Common myeloid progenitor, CD34-positive (primary cell): ENCODE measurements around the gene GABARAP.

Experiments used
- CTCF ChIA-PET: fragments of 350-600 bp; sonication (Branson Sonifier 250); formaldehyde crosslinking; loops from one replicate; lab custom pipeline; 2021; ENCODE audit warnings: antibody characterized with exemption; lab: Charles Lee
- POLR2A ChIA-PET: fragments of 350-600 bp; sonication (Branson Sonifier 250); formaldehyde crosslinking; loops from one replicate; lab custom pipeline; 2021; ENCODE audit warnings: antibody characterized with exemption; lab: Charles Lee
- DNase-seq, 3 donors: peaks; one replicate each; pipeline versions ENCODE4 v3.0.0 to v3.0.0-alpha.2; 2013
- H3K27ac ChIP-seq, 2 experiments: 1 replicate in 1 of 2; 2 replicates in 1 of 2; pipeline ENCODE4 v1.7.0; 2013; ENCODE audit warnings: inconsistent platforms in 2 of 2, low read length in 2 of 2, mild to moderate bottlenecking in 2 of 2, low read depth in 1 of 2, moderate library complexity in 1 of 2; ENCODE audit not compliant: severe bottlenecking in 2 of 2, insufficient read depth in 1 of 2, poor library complexity in 1 of 2
- H3K27me3 ChIP-seq, 5 experiments: replicated peaks in 2 of 5; 1 replicate in 3 of 5; 2 replicates in 2 of 5; pipeline versions ENCODE4 v1.6.1 to v1.7.0; 2013; ENCODE audit warnings: low read length in 4 of 5, mild to moderate bottlenecking in 2 of 5, moderate library complexity in 2 of 5, inconsistent platforms in 1 of 5; ENCODE audit not compliant: insufficient read depth in 5 of 5, control insufficient read depth in 4 of 5
- H3K36me3 ChIP-seq, 4 experiments: 1 replicate in 2 of 4; 2 replicates in 2 of 4; pipeline versions ENCODE4 v1.6.1 to v1.7.0; 2013; ENCODE audit warnings: low read length in 3 of 4, control low read depth in 1 of 4, mild to moderate bottlenecking in 1 of 4; ENCODE audit not compliant: control insufficient read depth in 4 of 4, insufficient read depth in 4 of 4
- H3K4me1 ChIP-seq, 4 experiments: 1 replicate in 3 of 4; 2 replicates in 1 of 4; pipeline versions ENCODE4 v1.6.1 to v1.7.1; 2013; ENCODE audit warnings: low read length in 3 of 4, mild to moderate bottlenecking in 3 of 4, control low read depth in 1 of 4, inconsistent platforms in 1 of 4, moderate library complexity in 1 of 4; ENCODE audit not compliant: control insufficient read depth in 4 of 4, insufficient read depth in 4 of 4; ENCODE audit errors: control extremely low read depth in 1 of 4
- H3K4me3 ChIP-seq, 7 experiments: 1 replicate in 4 of 7; 2 replicates in 3 of 7; pipeline versions ENCODE4 v1.5.1 to v1.7.0; 2013; ENCODE audit warnings: mild to moderate bottlenecking in 7 of 7, low read length in 6 of 7, moderate library complexity in 6 of 7, inconsistent platforms in 2 of 7, low read depth in 2 of 7, control low read depth in 1 of 7; ENCODE audit not compliant: insufficient read depth in 4 of 7, control insufficient read depth in 1 of 7; ENCODE audit errors: extremely low read depth in 1 of 7
- H3K9me3 ChIP-seq, 5 experiments: 1 replicate in 4 of 5; 2 replicates in 1 of 5; pipeline versions ENCODE4 v1.6.1 to v1.7.1; 2013; ENCODE audit warnings: low read length in 4 of 5, mild to moderate bottlenecking in 2 of 5, inconsistent platforms in 1 of 5, low read depth in 1 of 5, moderate library complexity in 1 of 5; ENCODE audit not compliant: control insufficient read depth in 4 of 5, insufficient read depth in 2 of 5; ENCODE audit errors: control extremely low read depth in 1 of 5
- WGBS: methylation state at CpG from one replicate; pipeline ENCODE4 v1.1.5; 2013; ENCODE audit not compliant: insufficient coverage; 5-methylcytosine and 5-hydroxymethylcytosine counted together

Gene GABARAP

GRCh38 chr17:7211491-7212273 lies 30.6 kb downstream of the GABARAP start:
- no peak for DNase-seq
- Histone ChIP-seq H3K27ac (no peak overlapping the region), H3K27me3 (no peaks in the 10 kb centered on the region), H3K4me3 (no peak overlapping the region), H3K36me3 (peaks cover 0 to 5% (median 0%) of the 10 kb centered on the region in 4 experiments), H3K9me3 (no peaks in the 10 kb centered on the region), H3K4me1 (peaks cover 8 to 36% (median 29%) of the 10 kb centered on the region in 4 experiments)
- WGBS: 75% methylated on average over 8 of the region's 37 CpGs
- ChIA-PET POLR2A (no interaction called here), CTCF (interaction anchor here (0.7 kb wide), 1 partner anchor 9 kb away, joined by 3 read pairs; no protein-coding TSS in a partner anchor)

- Histone ChIP-seq H3K27me3 (no peaks in the 10 kb centered on the region), H3K27ac (no peak overlapping the region), H3K4me1 (peaks cover 2 to 26% (median 20%) of the 10 kb centered on the region in 4 experiments), H3K9me3 (no peaks in the 10 kb centered on the region), H3K4me3 (no peak overlapping the region), H3K36me3 (peaks cover 0 to 6% (median under 1%) of the 10 kb centered on the region in 4 experiments)
- ChIA-PET CTCF (interaction anchor here (1.5 kb wide), 1 partner anchor 163 kb away, joined by 3 read pairs; no protein-coding TSS in a partner anchor), POLR2A (no interaction called here)
- WGBS: 96% methylated on average over 8 of the region's 9 CpGs
- DNase-seq: no peak
These were observed 33.3 kb downstream of the GABARAP start for GRCh38 chr17:7208754-7209460.

GRCh38 chr17:7208027-7208571 lies 34.1 kb downstream of the GABARAP start:
- Histone ChIP-seq H3K4me1 (peaks cover 0 to 18% (median 13%) of the 10 kb centered on the region in 4 experiments), H3K9me3 (no peaks in the 10 kb centered on the region), H3K36me3 (peaks cover 0 to 14% (median 6%) of the 10 kb centered on the region in 4 experiments), H3K27ac (no peak overlapping the region), H3K4me3 (no peak overlapping the region), H3K27me3 (no peaks in the 10 kb centered on the region)
- WGBS: 91% methylated on average over 17 of the region's 21 CpGs
- ChIA-PET POLR2A (no interaction called here), CTCF (interaction anchor here (0.8 kb wide), 1 partner anchor 12 kb away, joined by 3 read pairs; the partner anchor contains the start of genes ACADVL and DLG4)
- DNase-seq: no peak

GRCh38 chr17:7207120-7208001 lies 34.9 kb downstream of the GABARAP start:
- 100% methylated on average over 11 of the region's 24 CpGs for WGBS
- CTCF ChIA-PET: interaction anchor here (0.8 to 1.1 kb wide), 3 partner anchors 12 to 285 kb away, joined by 3 read pairs; partner anchors contain the start of genes ACADVL and DLG4
- Histone ChIP-seq H3K27me3 (no peaks in the 10 kb centered on the region), H3K36me3 (peaks cover 6 to 22% (median 12%) of the 10 kb centered on the region in 4 experiments), H3K9me3 (no peaks in the 10 kb centered on the region), H3K4me1 (peaks cover 0 to 18% (median 13%) of the 10 kb centered on the region in 4 experiments), H3K4me3 (no peak overlapping the region), H3K27ac (no peak overlapping the region)
- POLR2A ChIA-PET: no interaction called here
- no peak for DNase-seq

GRCh38 chr17:7205561-7205960 lies 36.7 kb downstream of the GABARAP start:
- H3K4me3 ChIP-seq: peak overlapping the region in 3 of 7 experiments; percentile 58 to 78 (median 64)
- DNase-seq: no peak
- peaks cover 0 to 17% (median 11%) of the 10 kb centered on the region in 4 experiments for H3K4me1 ChIP-seq
- 87% methylated on average over 10 of the region's 15 CpGs for WGBS
- peak overlapping the region; percentile 25 to 77 for H3K27ac ChIP-seq
- no peaks in the 10 kb centered on the region for H3K9me3 ChIP-seq
- H3K27me3 ChIP-seq: no peaks in the 10 kb centered on the region
- ChIA-PET POLR2A (no interaction called here), CTCF (no interaction called here)
- peaks cover 6 to 30% (median 20%) of the 10 kb centered on the region in 4 experiments for H3K36me3 ChIP-seq

GRCh38 chr17:7204828-7205461 lies 37.3 kb downstream of the GABARAP start:
- CTCF ChIA-PET: no interaction called here
- POLR2A ChIA-PET: no interaction called here
- peaks cover 6 to 28% (median 18%) of the 10 kb centered on the region in 4 experiments for H3K36me3 ChIP-seq

More at GRCh38 chr17:7204828-7205461, 37.3 kb downstream of the GABARAP start:
- peak; percentile 93 to 97 (median 97) for DNase-seq
- Histone ChIP-seq H3K9me3 (no peaks in the 10 kb centered on the region), H3K4me3 (peak overlapping the region in 6 of 7 experiments; percentile 13 to 78 (median 54)), H3K4me1 (peaks cover 0 to 17% (median 11%) of the 10 kb centered on the region in 4 experiments), H3K27me3 (no peaks in the 10 kb centered on the region), H3K27ac (peak overlapping the region; percentile 25 to 77)
- under 1% methylated on average over 30 of the region's 34 CpGs for WGBS
